Measurements from ENCODE around the gene SCN5A. TPM values are rescaled to one million over a fixed set of nuclear protein-coding genes. Genes with fewer than 3 reads are reported as not detected.

SCN5A gene
- polyA plus RNA-seq, 1 of the 3 experiments (the other 2 are of a cell fraction), result 0.18 TPM

GRCh38 chr3:38582941-38583645, 66.4 kb downstream of the SCN5A start (continued):
- no peak for TF ChIP-seq RFX5 (IDR thresholded peaks at IDR 0.05; ENCODE audit: low read length)
- TF ChIP-seq USF1 (IDR thresholded peaks at IDR 0.05; ENCODE audit: borderline replicate concordance, low read depth), result no peak
- TF ChIP-seq RXRA (IDR thresholded peaks at IDR 0.05; ENCODE audit: borderline replicate concordance, low read depth), result no peak
- TF ChIP-seq FOXJ3 (CRISPR knock-in tag; IDR thresholded peaks at IDR 0.05), result no peak
- TF ChIP-seq CHD2 (IDR thresholded peaks at IDR 0.05; ENCODE audit: low read length, partially characterized antibody), result peak; percentile 52
- TF ChIP-seq IRF3 (IDR thresholded peaks at IDR 0.05; ENCODE audit: low read depth, low read length), result no peak
- TF ChIP-seq GATA2 (CRISPR knock-in tag; IDR thresholded peaks at IDR 0.05), result peak; percentile 69
- no peak for TF ChIP-seq ELF1 (IDR thresholded peaks at IDR 0.05)
- TF ChIP-seq MXI1 (IDR thresholded peaks at IDR 0.05; ENCODE audit: low read depth, low read length), result no peak
- TF ChIP-seq TEAD4 (IDR thresholded peaks at IDR 0.05; ENCODE audit: borderline replicate concordance, insufficient read depth), result no peak
- no peak for TF ChIP-seq TCF12 (IDR thresholded peaks at IDR 0.05)
- TF ChIP-seq ZBTB33 (IDR thresholded peaks at IDR 0.05; ENCODE audit: borderline replicate concordance, low read depth), result no peak
- no peak for TF ChIP-seq REST (IDR thresholded peaks at IDR 0.05; ENCODE audit: low read depth, low read length)
- no peak for TF ChIP-seq MAX (IDR thresholded peaks at IDR 0.05; ENCODE audit: low read depth)
- peak in 1 of 2 experiments; percentile 76; a peak in 2 of 4 replicates for TF ChIP-seq EP300 (IDR thresholded peaks at IDR 0.05; ENCODE audit: borderline replicate concordance in 1 of 2, low read depth in 1 of 2, low read length in 1 of 2)
- no peak for TF ChIP-seq YY1 (IDR thresholded peaks at IDR 0.05; ENCODE audit: low read depth)
- no peak for TF ChIP-seq SMC3 (IDR thresholded peaks at IDR 0.05; ENCODE audit: low read depth, low read length)
- TF ChIP-seq TAF1 (IDR thresholded peaks at IDR 0.05; ENCODE audit: borderline replicate concordance, low read depth, low read length), result no peak

Measured in SK-N-SH (cell line).